SK-N-DZ (cell line): ENCODE data around the gene RASIP1. TPM values are rescaled to one million over a fixed set of nuclear protein-coding genes. Genes with fewer than 3 reads are reported as not detected.
"Not testable (repeated sequence)": the region's sequence is repeated elsewhere in the genome, so short reads cannot be mapped to it uniquely, and the experiment has no call there.

ENCODE experiments used
- DNase-seq: peaks from one replicate; pipeline ENCODE4 v3.0.0-alpha.2; 2015; ENCODE audit warnings: low spot score
- polyA plus RNA-seq, 2 experiments: library from polyadenylated mRNA; depleted of rRNA; stranded (reverse); fragments of >200 nt; gene quantifications; 2 replicates each; pipeline ENCODE4 v1.2.3, GENCODE V29; 2014

The RASIP1 gene, protein sequence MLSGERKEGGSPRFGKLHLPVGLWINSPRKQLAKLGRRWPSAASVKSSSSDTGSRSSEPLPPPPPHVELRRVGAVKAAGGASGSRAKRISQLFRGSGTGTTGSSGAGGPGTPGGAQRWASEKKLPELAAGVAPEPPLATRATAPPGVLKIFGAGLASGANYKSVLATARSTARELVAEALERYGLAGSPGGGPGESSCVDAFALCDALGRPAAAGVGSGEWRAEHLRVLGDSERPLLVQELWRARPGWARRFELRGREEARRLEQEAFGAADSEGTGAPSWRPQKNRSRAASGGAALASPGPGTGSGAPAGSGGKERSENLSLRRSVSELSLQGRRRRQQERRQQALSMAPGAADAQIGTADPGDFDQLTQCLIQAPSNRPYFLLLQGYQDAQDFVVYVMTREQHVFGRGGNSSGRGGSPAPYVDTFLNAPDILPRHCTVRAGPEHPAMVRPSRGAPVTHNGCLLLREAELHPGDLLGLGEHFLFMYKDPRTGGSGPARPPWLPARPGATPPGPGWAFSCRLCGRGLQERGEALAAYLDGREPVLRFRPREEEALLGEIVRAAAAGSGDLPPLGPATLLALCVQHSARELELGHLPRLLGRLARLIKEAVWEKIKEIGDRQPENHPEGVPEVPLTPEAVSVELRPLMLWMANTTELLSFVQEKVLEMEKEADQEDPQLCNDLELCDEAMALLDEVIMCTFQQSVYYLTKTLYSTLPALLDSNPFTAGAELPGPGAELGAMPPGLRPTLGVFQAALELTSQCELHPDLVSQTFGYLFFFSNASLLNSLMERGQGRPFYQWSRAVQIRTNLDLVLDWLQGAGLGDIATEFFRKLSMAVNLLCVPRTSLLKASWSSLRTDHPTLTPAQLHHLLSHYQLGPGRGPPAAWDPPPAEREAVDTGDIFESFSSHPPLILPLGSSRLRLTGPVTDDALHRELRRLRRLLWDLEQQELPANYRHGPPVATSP
- polyA plus RNA-seq (2014; cell fraction: cytosol; rRNA removed): 0.32 and 0.56 TPM in 2 replicates
- polyA plus RNA-seq (2014; cell fraction: nucleus; rRNA removed): 0.50 and 0.53 TPM in 2 replicates

DNA sequence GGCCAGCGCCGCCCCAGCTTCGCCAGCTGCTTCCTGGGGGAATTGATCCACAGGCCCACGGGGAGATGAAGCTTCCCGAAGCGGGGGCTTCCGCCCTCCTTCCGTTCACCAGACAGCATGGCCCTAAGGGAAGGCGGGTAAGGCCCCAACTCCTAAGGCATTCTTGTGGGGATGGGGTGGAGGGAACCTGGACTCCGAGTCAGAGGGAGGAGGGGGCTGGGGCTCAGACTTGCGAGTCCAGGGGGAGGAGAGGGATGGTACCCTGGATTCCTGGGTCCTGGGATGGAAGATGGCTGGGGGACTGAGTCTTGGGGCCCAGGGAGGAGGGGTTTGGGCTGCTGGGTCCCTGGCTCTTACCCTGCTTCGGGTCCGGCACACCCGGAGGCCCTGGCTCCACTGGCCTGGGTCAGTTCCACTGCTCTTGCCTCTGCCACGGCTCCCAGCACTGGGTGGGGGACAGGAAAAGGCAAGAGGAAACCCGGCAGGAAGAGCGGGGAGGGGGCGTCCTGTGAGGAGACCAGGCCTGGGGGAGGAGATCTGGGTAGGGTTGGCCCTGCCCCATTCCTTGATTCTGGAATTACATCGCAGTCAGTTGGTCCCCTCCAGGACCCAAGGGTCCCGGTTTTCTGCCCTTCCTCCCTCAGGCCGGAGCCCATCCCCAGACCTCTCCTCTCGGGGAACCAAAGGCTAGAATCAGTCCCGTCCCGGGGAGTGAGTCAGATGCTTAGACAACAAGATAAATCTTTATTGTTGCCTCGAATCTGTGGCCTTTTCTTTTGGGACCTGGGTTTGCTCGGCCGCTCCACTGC is at the start of gene RASIP1:
Gene RASIP1, minus strand, starts transcription at position 447 of the 809 bp plus-strand sequence. Its CDS starts 328 bp downstream, at position 119.
- no peak for DNase-seq

DNA sequence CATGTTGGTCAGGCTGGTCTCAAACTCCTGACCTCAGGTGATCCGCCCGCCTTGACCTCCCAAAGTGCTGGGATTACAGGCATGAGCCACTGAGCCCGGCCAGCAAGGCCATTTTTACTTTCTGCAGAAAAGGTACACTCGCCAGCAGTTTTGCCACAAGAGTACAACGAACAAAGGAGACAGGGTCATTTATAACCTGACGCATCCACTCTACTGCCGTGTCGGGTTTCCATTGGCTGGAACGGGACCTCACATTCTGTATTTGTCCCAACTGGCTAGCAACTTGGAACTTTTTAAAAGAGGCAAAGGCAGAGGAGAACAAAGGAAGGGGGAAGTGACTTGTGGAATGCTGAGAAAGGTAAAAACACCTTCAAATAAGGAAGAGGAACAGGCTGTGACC is 46.9 kb upstream of the RASIP1 start:
- not testable (repeated sequence) for DNase-seq

DNA sequence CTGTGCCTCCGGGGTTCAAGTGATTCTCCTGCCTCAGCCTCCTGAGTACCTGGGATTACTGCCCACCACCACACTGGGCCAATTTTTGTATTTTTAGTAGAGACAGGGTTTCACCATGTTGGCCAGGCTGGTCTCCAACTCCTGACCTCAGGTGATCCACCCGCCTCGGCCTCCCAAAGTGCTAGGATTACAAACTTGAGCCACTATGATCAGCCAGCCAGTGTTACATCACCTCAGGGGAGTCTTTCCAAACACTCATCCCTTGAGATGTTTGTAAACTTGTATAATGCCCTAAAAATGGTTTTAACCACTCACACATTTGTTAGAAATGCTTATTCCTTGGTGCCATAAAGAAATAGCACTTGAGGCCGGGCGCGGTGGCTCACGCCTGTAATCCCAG is 46.0 kb upstream of the RASIP1 start:
- not testable (repeated sequence) for DNase-seq

DNA sequence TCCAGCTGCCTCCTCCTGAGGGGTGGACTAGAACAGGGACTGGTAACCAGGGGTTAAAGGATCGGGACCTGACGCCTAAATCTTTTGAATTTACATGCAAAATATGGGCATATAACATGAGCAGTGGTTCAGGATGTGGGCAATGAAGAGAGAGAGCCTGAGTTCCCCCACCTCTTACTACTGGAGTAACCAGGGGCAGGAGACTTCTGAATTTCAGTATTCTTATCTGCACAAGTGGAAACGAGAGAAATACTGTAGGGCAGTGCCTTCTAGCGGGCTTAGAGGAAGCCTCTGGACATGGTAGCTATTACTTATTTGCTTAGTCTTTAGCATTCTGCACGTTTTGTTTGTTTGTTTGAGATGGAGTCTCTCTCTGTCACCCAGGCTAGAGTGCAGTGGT is 44.1 kb upstream of the RASIP1 start:
- DNase-seq: no peak

DNA sequence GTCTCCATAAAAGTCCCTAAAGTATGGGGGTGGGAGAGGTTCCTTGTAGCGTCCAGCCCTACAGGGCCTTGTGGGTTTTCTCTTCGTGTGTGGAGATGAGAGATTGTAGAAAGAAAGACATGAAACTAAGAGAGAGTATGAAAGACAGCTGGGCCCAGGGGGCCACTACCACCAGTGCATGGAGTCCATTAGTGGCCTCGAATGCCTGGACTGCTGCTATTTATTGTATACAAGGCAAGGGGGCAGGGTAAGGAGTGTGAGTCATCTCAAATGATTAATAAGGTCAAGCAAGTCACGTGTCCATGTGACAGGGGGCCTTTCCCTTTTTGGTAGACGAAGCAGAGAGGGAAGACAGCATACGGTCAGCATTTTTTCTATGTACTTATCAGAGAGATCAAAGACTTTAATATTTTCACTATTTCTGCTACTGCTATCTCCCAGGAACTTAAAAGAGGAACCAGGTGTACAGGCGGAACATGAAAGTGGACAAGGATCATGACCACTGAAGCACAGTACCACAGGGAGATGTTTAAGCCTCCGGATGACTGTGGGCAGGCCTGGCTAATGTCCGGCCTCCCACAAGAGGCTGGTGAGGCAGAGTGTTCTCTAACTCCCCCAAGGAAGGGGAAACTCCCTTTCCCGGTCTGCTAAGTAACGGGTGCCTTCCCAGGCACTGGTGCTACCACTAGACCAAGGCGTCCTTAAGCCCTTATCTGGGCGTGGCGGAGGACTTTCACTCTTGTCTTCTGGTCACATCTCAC is 40.4 kb upstream of the RASIP1 start:
- DNase-seq: no peak

DNA sequence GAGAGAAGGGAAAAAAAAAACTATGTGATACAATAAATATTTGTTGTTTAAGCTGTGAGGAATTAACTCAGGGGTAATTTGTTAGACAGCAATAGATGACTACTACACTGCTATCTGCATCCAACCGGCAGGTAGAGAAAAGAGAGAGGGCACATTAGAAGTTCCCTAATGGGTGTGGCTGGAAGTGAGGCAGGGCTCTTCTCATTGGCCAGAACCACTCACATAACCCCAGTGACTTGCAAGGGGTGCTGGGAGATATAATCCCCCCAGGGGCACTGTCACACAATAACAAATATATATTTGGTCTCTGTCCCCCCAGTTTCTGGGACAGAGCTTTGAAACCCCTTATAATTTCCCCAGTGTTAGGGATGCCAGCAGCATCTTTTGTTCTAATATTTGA is 39.2 kb upstream of the RASIP1 start:
- no peak for DNase-seq

DNA sequence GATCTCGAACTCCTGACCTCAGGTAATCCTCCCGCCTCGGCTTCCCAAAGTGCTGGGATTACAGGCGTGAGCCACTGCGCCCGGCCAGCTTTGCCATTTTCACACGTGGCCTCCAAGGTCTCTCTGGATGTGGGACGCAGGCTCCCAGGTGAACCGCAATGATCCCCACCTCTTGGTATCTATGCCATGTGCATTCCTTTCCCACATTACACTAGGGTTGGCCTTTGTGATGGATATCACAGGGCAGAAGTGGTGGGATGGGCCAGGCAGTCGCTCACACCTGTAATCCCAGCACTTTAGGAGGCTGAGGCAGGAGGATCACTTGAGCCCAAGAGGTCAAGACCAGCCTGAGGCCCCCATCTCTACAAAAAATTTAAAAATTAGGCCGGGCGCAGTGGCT is 37.3 kb upstream of the RASIP1 start:
- DNase-seq: no peak

DNA sequence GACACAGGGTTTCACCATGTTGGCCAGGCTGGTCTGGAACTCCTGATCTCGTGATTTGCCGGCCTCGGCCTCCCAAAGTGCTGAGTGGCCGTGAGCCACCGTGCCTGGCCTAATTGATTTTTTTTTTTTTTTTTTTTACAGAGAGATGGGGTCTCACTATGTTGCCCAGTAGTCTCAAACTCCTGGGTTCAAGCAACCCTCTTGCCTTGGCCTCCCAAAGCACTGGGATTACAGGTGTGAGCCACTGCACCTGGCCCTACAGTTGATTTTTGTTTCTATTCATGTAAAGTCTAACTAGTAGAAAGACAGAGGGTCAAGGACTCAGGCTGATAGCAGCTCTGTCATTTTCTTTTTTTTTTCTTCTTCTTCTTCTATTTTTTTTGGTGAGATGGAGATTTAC is 36.7 kb upstream of the RASIP1 start:
- DNase-seq: no peak

DNA sequence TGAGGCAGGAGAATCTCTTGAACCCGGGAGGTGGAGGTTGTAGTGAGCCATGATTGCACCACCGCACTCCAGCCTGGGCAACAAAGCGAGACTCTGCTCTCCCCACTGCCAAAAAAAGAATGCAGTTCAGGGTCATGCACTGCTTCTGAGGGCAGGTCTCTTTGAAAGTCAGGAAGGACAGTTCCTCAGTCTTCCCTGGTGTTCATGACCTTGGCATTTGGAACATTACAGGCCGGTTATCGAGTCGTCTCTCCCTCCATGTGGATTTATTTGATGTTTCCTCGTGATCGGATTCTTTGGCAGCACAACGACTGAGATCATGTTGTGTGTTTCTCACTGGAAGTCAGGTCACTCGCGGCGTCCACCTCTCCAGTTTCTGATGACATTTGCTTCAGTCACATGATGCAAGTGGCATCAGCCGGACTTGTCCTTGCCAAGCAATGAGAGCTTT is 32.1 kb upstream of the RASIP1 start:
- no peak for DNase-seq

DNA sequence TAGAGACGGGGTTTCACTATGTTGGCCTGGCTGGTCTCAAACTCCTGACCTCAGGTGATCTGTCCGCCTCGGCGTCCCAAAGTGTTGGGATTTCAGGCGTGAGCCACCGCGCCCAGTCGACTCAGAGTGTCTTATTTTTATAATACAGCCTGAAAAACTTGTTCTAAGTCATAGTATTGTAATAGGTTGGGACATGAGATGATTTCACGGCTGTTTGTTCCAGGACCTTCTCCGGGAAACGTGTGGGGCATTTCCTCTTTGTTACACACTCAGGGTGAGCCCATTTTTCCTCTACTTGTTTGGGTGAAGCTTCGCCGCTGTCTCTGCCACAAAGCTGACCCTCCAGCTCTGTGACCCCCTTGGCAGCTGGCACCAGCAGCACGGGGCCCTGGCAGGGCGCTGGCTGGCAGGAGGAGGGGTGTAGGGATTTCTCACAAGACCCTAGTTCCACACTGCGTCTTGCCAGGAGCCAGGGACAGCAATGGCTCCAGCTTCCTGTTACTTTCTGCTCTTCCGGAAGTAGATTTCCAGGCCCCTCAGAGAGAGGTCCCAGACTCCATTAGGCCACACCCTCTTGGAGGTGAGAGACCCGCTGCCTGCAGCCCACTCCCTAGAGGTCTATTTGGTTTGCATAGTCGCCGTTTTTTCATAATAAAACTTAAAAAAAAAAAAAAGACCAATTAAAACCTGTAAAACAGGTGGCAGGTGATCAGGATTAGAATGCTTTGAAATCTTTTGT is 30.5 kb upstream of the RASIP1 start:
- DNase-seq: no peak

DNA sequence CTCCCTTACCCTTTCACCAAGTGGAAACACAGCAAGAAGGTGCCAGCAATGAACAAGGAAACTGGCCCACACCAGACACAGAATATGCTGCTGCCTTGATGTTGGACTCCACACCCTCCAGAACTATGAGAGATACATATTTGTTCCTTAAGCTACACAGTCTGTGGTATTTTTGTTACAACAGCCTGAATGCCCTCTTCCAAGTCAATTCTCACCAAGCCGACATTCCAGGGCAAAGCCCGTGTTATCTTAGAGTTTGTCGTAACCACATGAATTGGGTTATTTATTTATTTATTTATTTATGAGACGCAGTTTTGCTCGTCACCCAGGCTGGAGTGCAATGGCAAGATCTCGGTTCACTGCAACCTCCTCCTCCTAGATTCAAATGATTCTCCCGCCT is 29.9 kb upstream of the RASIP1 start:
- DNase-seq: no peak

DNA sequence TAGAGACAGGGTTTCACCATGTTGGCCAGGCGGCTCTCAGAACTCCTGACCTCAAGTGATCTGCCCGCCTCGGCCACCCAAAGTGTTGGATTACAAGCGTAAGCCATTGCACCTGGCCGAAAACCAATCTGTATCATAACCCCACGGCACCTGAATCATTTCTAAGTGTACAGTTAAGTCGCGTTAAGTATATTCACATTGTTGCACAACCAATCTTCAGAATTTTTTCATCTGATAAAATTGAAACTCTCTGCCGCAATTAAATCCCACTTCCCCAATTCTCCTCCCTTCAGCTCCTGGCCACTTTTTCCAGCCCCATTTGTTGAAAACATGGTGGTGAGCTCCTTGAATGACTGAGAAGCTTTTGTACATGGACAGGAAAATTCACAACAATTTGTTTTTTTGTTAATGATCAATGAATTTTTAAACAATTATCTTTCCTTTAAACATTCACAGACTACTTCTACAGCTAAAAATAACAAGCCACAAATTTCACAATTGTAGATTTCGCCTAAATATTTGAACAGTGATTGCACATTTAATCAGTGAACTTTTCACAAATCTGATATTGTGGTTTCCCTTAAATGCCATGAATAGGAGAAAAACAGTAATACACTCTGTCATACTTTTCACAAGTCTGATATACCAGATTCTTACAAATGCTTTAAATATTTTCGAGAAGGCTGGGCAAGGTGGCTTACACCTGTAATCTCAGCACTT is 28.7 kb upstream of the RASIP1 start:
- no peak for DNase-seq

DNA sequence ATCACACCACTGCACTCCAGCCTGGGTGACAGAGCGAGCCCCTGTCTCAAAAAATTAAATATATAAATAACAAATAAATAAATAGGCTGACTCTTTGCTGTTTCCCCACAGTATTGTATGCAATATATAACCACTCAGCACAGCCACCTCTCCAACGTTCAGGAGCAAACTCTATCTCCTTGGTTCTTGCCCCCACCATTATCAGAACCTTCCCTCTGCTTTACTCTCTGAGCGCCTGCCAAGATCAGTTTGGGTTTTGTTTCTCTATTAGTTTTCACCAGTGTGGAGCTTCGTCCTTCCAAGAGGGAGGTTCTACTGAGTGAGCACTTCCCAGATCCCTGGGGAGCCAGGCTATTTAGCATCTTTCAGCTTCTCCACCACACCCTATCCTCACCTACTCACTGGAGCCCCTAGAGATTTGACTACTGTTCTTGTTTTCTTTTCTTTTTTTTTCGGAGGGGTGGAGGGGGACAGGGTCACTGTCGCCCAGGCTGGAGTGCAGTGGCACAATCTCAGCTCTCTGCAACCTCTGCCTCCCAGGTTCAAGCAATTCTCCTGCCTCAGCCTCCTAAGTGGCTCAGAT is 27.9 kb upstream of the RASIP1 start:
- not testable (repeated sequence) for DNase-seq

DNA sequence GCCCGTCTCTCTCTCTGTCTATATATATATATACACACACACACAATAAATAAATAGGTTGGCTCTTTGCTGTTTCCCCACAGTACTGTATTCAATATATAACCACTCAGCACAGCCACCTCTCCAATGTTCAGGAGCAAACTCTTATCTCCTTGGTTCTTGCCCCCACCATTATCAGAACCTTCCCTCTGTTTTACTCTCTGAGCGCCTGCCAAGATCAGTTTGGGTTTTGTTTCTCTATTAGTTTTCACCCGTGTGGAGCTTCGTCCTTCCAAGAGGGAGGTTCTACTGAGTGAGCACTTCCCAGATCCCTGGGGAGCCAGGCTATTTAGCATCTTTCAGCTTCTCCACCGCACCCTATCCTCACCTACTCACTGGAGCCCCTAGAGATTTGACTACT is 25.4 kb upstream of the RASIP1 start:
- DNase-seq: not testable (repeated sequence)

DNA sequence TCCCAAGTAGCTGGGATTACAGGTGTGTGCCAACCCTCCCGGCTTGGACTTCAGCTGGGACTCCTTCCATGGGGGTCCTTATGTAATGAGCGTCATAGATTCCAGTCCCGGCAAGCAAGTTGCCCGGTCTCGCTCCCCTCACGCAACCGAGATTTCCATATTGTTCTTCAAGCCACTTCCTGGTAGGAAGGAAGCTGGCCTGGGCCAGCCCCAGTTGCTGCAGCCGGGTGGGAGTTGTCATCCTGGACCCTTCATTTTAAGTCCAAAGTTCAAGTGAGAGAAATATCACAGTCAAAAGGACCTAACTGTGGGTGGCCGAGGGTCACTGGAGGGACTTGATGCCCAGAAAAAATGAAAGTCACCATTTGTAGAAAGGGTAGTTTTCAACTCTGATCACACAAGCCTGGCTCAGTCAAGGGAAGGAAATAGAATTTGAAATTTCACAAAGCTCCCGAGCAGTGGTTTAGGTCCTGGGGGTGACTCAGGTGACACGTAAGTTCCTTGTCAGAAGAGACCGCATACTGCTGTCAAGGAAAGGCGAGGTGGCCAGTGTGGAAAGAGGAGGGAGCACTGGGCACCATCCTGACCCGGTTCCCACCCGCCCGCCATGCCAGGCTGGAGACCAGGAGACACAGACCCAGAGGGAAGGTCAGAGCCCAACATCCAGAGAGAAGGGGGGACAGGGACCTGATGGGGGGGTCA is 20.2 kb upstream of the RASIP1 start:
- DNase-seq: no peak

DNA sequence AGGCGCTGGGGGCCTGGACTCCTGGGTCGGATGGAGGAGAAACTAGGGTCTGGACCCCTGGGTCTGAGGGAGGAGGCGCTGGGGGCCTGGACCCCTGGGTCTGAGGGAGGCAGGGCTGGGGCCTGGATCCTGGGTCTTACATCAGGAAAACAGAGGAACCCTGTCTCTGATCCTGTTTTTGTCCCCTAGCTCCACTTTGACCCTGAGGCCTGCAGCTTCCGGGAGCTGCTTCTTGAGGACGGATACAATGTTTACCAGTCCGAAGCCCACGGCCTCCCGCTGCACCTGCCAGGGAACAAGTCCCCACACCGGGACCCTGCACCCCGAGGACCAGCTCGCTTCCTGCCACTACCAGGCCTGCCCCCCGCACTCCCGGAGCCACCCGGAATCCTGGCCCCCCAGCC is 17.3 kb upstream of the RASIP1 start:
- no peak for DNase-seq

DNA sequence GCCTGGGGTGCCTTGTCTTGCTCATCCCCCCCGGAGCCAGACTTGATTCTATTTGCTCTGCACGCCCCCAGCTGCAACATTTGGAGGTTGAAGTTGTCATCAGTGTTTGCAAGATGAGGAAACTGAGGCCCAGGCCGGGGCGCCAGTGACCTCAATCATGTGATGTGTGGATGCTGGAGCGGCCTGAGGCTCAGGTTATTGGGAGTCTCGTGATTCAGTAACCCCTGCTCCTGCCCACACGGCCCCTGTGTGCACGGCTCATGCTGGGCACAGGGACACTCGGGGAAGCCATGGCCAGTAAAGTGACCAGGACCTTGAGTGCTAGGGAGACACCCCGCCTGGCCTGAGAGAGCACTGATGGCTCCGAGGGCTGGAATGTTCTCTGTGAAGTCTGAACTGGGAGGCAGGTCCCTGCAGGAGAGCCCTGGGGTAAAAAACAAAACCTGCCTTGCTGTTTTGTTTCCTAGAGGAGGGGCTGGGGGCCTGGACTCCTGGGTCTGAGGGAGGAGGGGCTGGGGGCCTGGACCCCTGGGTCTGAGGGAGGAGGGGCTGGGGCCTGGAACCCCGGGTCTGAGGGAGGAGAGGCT is 16.8 kb upstream of the RASIP1 start:
- no peak for DNase-seq

DNA sequence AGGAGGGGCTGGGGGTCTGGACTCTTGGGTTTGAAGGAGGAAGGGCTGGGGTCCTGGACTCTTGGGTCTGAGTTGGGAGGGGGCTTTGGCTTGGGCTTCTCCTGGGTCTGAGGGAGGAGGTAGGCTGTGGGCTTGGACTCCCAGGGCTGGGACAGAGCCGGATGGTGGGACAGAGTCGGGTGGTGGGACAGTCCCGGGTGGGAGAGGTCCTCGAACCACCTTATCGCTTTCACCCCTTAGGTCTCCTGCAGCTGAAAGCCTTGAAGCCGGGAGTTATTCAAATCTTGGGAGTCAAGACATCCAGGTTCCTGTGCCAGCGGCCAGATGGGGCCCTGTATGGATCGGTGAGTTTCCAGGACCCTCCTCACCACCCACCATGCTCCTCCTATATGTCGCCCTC is 16.3 kb upstream of the RASIP1 start:
- no peak for DNase-seq
